Measurements from ENCODE around the gene NEU1.
"Not testable (repeated sequence)": the region's sequence is repeated elsewhere in the genome, so short reads cannot be mapped to it uniquely, and the experiment has no call there.

NEU1 gene

GRCh38 chr6:31842053-31842452, 20.6 kb downstream of the NEU1 start:
- no peak for DNase-seq

GRCh38 chr6:31839779-31840126, 22.9 kb downstream of the NEU1 start:
- DNase-seq, result not testable (repeated sequence)

GRCh38 chr6:31838968-31839367, 23.7 kb downstream of the NEU1 start:
- no peak for DNase-seq

GRCh38 chr6:31838114-31838553, 24.5 kb downstream of the NEU1 start:
- DNase-seq, result not testable (repeated sequence)

- no peak for DNase-seq
Measured at GRCh38 chr6:31837369-31838113, 25.1 kb downstream of the NEU1 start.

GRCh38 chr6:31836474-31837368, 25.9 kb downstream of the NEU1 start:
- no peak for DNase-seq

GRCh38 chr6:31836047-31836473, 26.6 kb downstream of the NEU1 start:
- no peak for DNase-seq

GRCh38 chr6:31834367-31835250, 28.0 kb downstream of the NEU1 start:
- peak in 48 of 51 donors; percentile 38 to 98 (median 81) for DNase-seq

- DNase-seq, result peak in 7 of 51 donors; percentile 10 to 56 (median 35)
Measured at GRCh38 chr6:31831350-31832215, 31.0 kb downstream of the NEU1 start.

GRCh38 chr6:31830886-31831335, 31.7 kb downstream of the NEU1 start:
- peak in 5 of 51 donors; percentile 29 to 61 (median 48) for DNase-seq

- DNase-seq, result peak in 20 of 51 donors; percentile 10 to 79 (median 34)
Measured at GRCh38 chr6:31829633-31830283, 32.9 kb downstream of the NEU1 start.

GRCh38 chr6:31827286-31828079, 35.1 kb downstream of the NEU1 start, which contains the start of gene HSPA1B:
Gene HSPA1B, plus strand, starts transcription at chr6:31827738. Its CDS starts 213 bp downstream, at chr6:31827951.
- DNase-seq, result peak in 50 of 51 donors; percentile 88 to 100 (median 99)

GRCh38 chr6:31826793-31827285, 35.8 kb downstream of the NEU1 start:
- DNase-seq, result peak in 37 of 51 donors; percentile 30 to 88 (median 71)

- DNase-seq, result no peak
Measured at GRCh38 chr6:31825553-31825952, 37.1 kb downstream of the NEU1 start.

GRCh38 chr6:31823592-31824196, 38.9 kb downstream of the NEU1 start:
- not testable (repeated sequence) for DNase-seq

GRCh38 chr6:31822036-31822821, 40.4 kb downstream of the NEU1 start:
- DNase-seq, result peak in 46 of 51 donors; percentile 26 to 93 (median 72)

All from hypothalamus (tissue), 51 donors.